SK-N-SH (cell line): Measurements from ENCODE around the gene DLG2. TPM values are rescaled to one million over a fixed set of nuclear protein-coding genes. Genes with fewer than 3 reads are reported as not detected.

ENCODE experiments used
- CTCF ChIA-PET: fragments of 300-600, 350-600 bp; formaldehyde crosslinking; extraction: SDS; loops from one replicate; lab custom pipeline; 2021; lab: Yijun Ruan, JAX
- POLR2A ChIA-PET: fragments of 350-600 bp; sonication (Branson Sonifier 250); formaldehyde crosslinking; extraction: SDS; loops from one replicate; lab custom pipeline; 2020; ENCODE audit warnings: antibody characterized with exemption, inconsistent platforms; lab: Yijun Ruan, JAX
- DNase-seq: peaks from one replicate; pipeline ENCODE4 v3.0.0; 2012
- H2AFZ ChIP-seq: fragments of 200-600 bp; sonication (generic); 2 replicates; pipeline ENCODE4 v1.8.1; 2016; ENCODE audit warnings: antibody characterized with exemption, mild to moderate bottlenecking, low read depth
- H3F3A ChIP-seq: fragments of 200-600 bp; sonication (generic); replicated peaks from 2 replicates; pipeline ENCODE3; 2016; ENCODE audit warnings: antibody characterized with exemption, mild to moderate bottlenecking; ENCODE audit not compliant: insufficient read depth
- H3K27ac ChIP-seq, 2 experiments: fragments of 200-500 bp in 1 of 2; fragments of 200-600 bp in 1 of 2; sonication (Bioruptor generic) in 1 of 2; sonication (generic), shearing (Covaris generic) in 1 of 2; 2 replicates each; pipeline versions ENCODE4 v1.5.1 to v1.6.1; 2014 to 2016; ENCODE audit warnings: low read depth in 2 of 2, inconsistent platforms in 1 of 2, low read length in 1 of 2, mild to moderate bottlenecking in 1 of 2, mixed read lengths in 1 of 2
- H3K27me3 ChIP-seq: fragments of 200-600 bp; sonication (generic), shearing (Covaris generic); 2 replicates; pipeline ENCODE4 v1.6.1; 2016; ENCODE audit warnings: mixed run types; ENCODE audit not compliant: insufficient read depth
- H3K36me3 ChIP-seq, 2 experiments: fragments of 200-500 bp in 1 of 2; fragments of 200-600 bp in 1 of 2; sonication (Bioruptor generic) in 1 of 2; sonication (generic) in 1 of 2; replicated peaks in 1 of 2; 2 replicates each; pipeline versions ENCODE3 to v1.5.1; 2014 to 2016; ENCODE audit warnings: low read length in 1 of 2, mild to moderate bottlenecking in 1 of 2; ENCODE audit not compliant: insufficient read depth in 2 of 2, control insufficient read depth in 1 of 2
- H3K4me1 ChIP-seq, 2 experiments: fragments of 200-500 bp in 1 of 2; fragments of 200-600 bp in 1 of 2; sonication (Bioruptor generic) in 1 of 2; sonication (generic), shearing (Covaris generic) in 1 of 2; 2 replicates each; pipeline versions ENCODE4 v1.5.1 to v1.6.1; 2014 to 2016; ENCODE audit warnings: low read depth in 1 of 2, low read length in 1 of 2, mixed run types in 1 of 2; ENCODE audit not compliant: insufficient read depth in 2 of 2, control insufficient read depth in 1 of 2
- H3K4me2 ChIP-seq: fragments of 200-600 bp; sonication (generic), shearing (Covaris generic); 2 replicates; pipeline ENCODE4 v1.6.1; 2017; ENCODE audit warnings: mixed run types
- H3K4me3 ChIP-seq, 2 experiments: fragments of 200-500 bp in 1 of 2; fragments of 200-600 bp in 1 of 2; sonication (Bioruptor generic) in 1 of 2; sonication (generic), shearing (Covaris generic) in 1 of 2; 2 replicates each; pipeline versions ENCODE4 v1.5.1 to v1.8.1; 2014 to 2016; ENCODE audit warnings: low read depth in 2 of 2, inconsistent platforms in 1 of 2, low read length in 1 of 2, mild to moderate bottlenecking in 1 of 2, mixed read lengths in 1 of 2, moderate library complexity in 1 of 2
- H3K79me2 ChIP-seq: fragments of 200-600 bp; sonication (generic); 2 replicates; pipeline ENCODE4 v1.8.1; 2017; ENCODE audit warnings: mild to moderate bottlenecking; ENCODE audit not compliant: insufficient read depth
- H3K9ac ChIP-seq: fragments of 200-600 bp; sonication (generic); 2 replicates; pipeline ENCODE4 v1.6.1; 2017; ENCODE audit warnings: mixed run types
- H3K9me2 ChIP-seq: fragments of 200-600 bp; sonication (generic); 2 replicates; pipeline ENCODE4 v1.6.1; 2017; ENCODE audit warnings: mixed run types
- H3K9me3 ChIP-seq: fragments of 200-600 bp; sonication (generic); 2 replicates; pipeline ENCODE4 v1.6.1; 2017; ENCODE audit warnings: mixed run types, mild to moderate bottlenecking, moderate library complexity
- H4K20me1 ChIP-seq: fragments of 200-600 bp; sonication (generic); 2 replicates; pipeline ENCODE4 v1.6.1; 2017; ENCODE audit warnings: mild to moderate bottlenecking, mixed run types; ENCODE audit not compliant: insufficient read depth
- ELF1 ChIP-seq: IDR thresholded peaks from 2 replicates; pipeline ENCODE4 v1.4.0; 2012
- EP300 ChIP-seq, 2 experiments: IDR thresholded peaks; 2 replicates each; pipeline versions ENCODE4 v1.4.0 to v1.6.1; 2012; ENCODE audit warnings: borderline replicate concordance in 1 of 2, low read depth in 1 of 2, low read length in 1 of 2
- EZH2phosphoT487 ChIP-seq: fragments of 200-600 bp; sonication (generic); IDR thresholded peaks from 2 replicates; pipeline ENCODE4 v1.6.1; 2017; ENCODE audit warnings: low read depth, mixed run types, mild to moderate bottlenecking, antibody characterized with exemption, moderate library complexity, borderline replicate concordance
- NFIC ChIP-seq: IDR thresholded peaks from 2 replicates; pipeline ENCODE4 v1.4.0; 2012; ENCODE audit warnings: borderline replicate concordance
- NRF1 ChIP-seq: IDR thresholded peaks from 2 replicates; pipeline ENCODE4 v1.6.1; 2012; ENCODE audit warnings: low read depth, mild to moderate bottlenecking, low read length
- POLR2AphosphoS5 ChIP-seq: IDR thresholded peaks from 2 replicates; pipeline ENCODE4 v1.6.1; 2012; ENCODE audit warnings: low read depth, low read length
- RCOR1 ChIP-seq: fragments of 150-350 bp; IDR thresholded peaks from 2 replicates; pipeline ENCODE4 v1.6.1; 2017; ENCODE audit warnings: antibody characterized with exemption, low read length
- SIN3A ChIP-seq: IDR thresholded peaks from 2 replicates; pipeline ENCODE4 v1.6.1; 2012; ENCODE audit warnings: low read depth, mild to moderate bottlenecking, low read length, moderate library complexity, borderline replicate concordance
- TCF12 ChIP-seq: IDR thresholded peaks from 2 replicates; pipeline ENCODE4 v1.4.0; 2012
- YY1 ChIP-seq: IDR thresholded peaks from 2 replicates; pipeline ENCODE4 v1.4.0; 2012; ENCODE audit warnings: low read depth, mild to moderate bottlenecking
- WGBS: methylation state at CpG from one replicate; pipeline ENCODE4 v1.1.6; 2017; ENCODE audit warnings: low lambda C conversion rate; 5-methylcytosine and 5-hydroxymethylcytosine counted together
- polyA plus RNA-seq, 3 experiments: library from polyadenylated mRNA; depleted of rRNA; stranded (reverse); fragments of >200 nt; gene quantifications; 2 replicates each; pipeline ENCODE4 v1.2.3, GENCODE V29; 2012
- TF ChIP-seq, protein P1 (sequence below): fragments of 150-350 bp; IDR thresholded peaks from 2 replicates; pipeline ENCODE4 v1.6.1; 2016; ENCODE audit warnings: mild to moderate bottlenecking, low read depth, low read length
- TF ChIP-seq, protein P2 (sequence below): IDR thresholded peaks from 2 replicates; pipeline ENCODE4 v1.4.0; 2012; ENCODE audit warnings: low read depth, borderline replicate concordance

DLG2 gene
- polyA plus RNA-seq, 1 of the 3 experiments (the other 2 are of a cell fraction), result 0.21 TPM

DNA sequence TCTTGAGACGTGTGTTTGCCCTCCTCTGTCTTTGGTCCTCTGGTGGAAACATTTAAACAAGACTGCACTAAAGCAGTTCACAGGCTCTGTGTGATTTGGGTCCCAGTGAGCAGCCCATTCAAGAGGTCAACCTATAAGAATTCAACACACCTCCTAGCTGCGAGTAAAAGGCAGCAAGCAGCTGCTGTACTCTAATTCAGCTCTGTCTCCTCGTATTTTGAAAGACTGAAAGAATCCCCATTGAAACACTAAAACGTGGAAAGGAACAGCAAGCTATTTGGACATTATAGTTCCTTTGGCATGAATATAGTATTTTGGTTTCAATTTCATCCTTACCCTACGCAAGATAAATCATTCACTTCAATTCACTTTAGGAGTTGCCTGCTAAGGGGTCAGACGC, 1046.7 kb downstream of the DLG2 start:
- POLR2A ChIA-PET, result no interaction called here
- H3K4me1 ChIP-seq, result no peaks in the 10 kb centered on the region
- no peaks in the 10 kb centered on the region for H4K20me1 ChIP-seq
- WGBS, result 52% methylated on average over 6 of the region's 6 CpGs
- DNase-seq, result no peak
- TF ChIP-seq EP300 (IDR thresholded peaks at IDR 0.05; ENCODE audit: borderline replicate concordance in 1 of 2, low read depth in 1 of 2, low read length in 1 of 2) (no peak), YY1 (no peak), SIN3A (no peak), EZH2phosphoT487 (no peak)
- TF ChIP-seq, protein P1, sequence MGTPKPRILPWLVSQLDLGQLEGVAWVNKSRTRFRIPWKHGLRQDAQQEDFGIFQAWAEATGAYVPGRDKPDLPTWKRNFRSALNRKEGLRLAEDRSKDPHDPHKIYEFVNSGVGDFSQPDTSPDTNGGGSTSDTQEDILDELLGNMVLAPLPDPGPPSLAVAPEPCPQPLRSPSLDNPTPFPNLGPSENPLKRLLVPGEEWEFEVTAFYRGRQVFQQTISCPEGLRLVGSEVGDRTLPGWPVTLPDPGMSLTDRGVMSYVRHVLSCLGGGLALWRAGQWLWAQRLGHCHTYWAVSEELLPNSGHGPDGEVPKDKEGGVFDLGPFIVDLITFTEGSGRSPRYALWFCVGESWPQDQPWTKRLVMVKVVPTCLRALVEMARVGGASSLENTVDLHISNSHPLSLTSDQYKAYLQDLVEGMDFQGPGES, result no peak
- TF ChIP-seq, protein P2, sequence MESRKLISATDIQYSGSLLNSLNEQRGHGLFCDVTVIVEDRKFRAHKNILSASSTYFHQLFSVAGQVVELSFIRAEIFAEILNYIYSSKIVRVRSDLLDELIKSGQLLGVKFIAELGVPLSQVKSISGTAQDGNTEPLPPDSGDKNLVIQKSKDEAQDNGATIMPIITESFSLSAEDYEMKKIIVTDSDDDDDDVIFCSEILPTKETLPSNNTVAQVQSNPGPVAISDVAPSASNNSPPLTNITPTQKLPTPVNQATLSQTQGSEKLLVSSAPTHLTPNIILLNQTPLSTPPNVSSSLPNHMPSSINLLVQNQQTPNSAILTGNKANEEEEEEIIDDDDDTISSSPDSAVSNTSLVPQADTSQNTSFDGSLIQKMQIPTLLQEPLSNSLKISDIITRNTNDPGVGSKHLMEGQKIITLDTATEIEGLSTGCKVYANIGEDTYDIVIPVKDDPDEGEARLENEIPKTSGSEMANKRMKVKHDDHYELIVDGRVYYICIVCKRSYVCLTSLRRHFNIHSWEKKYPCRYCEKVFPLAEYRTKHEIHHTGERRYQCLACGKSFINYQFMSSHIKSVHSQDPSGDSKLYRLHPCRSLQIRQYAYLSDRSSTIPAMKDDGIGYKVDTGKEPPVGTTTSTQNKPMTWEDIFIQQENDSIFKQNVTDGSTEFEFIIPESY, result no peak
- no peak overlapping the region for H3K4me2 ChIP-seq
- no peak overlapping the region for H2AFZ ChIP-seq
- H3K9ac ChIP-seq, result no peak overlapping the region
- H3K36me3 ChIP-seq, result no peaks in the 10 kb centered on the region
- H3K9me3 ChIP-seq, result no peaks in the 10 kb centered on the region
- no peaks in the 10 kb centered on the region for H3F3A ChIP-seq
- H3K4me3 ChIP-seq, result no peak overlapping the region
- CTCF ChIA-PET, result interaction anchor here (1.6 kb wide), 1 partner anchor 16 kb away, joined by 5 read pairs; no protein-coding TSS in a partner anchor
- H3K79me2 ChIP-seq, result no peaks in the 10 kb centered on the region
- H3K27ac ChIP-seq, result no peak overlapping the region
- H3K9me2 ChIP-seq, result no peaks in the 10 kb centered on the region
- no peaks in the 10 kb centered on the region for H3K27me3 ChIP-seq

DNA sequence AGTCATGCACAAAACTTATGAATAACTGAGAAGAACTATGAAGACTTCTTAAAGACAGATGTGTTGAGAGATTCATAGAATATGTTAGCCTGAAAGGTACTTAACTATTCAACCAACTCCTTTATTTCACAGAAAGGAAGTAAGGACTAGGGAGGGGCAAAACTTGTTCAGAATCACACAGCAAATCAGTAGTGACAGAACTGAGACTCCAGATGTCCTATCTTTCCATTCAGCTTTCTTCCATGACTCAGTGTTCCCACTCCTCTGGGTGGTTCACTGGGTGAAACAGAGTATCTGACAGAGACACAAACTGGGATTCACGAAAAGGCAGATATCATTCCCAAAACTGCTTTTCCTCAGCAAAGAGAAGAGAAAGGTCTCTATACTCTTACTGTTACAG, 1053.3 kb downstream of the DLG2 start:
- Histone ChIP-seq H2AFZ (no peak overlapping the region), H3K27me3 (no peaks in the 10 kb centered on the region), H3K4me1 (no peaks in the 10 kb centered on the region), H3K9me2 (no peaks in the 10 kb centered on the region), H3K27ac (no peak overlapping the region), H3K9me3 (no peaks in the 10 kb centered on the region), H3K4me3 (no peak overlapping the region), H3K9ac (no peak overlapping the region), H3K79me2 (no peaks in the 10 kb centered on the region), H3K36me3 (no peaks in the 10 kb centered on the region), H3F3A (no peaks in the 10 kb centered on the region), H3K4me2 (no peak overlapping the region), H4K20me1 (no peaks in the 10 kb centered on the region)
- TF ChIP-seq POLR2AphosphoS5, result no peak
- TF ChIP-seq, protein P1, result no peak
- TF ChIP-seq TCF12, result no peak
- TF ChIP-seq RCOR1, result no peak
- TF ChIP-seq EP300 (IDR thresholded peaks at IDR 0.05; ENCODE audit: borderline replicate concordance in 1 of 2, low read depth in 1 of 2, low read length in 1 of 2), result no peak
- TF ChIP-seq NFIC, result no peak
- no peak for TF ChIP-seq ELF1
- TF ChIP-seq NRF1, result no peak
- ChIA-PET CTCF (interaction anchor here (1.6 to 2.8 kb wide), 3 partner anchors 9 to 746 kb away, joined by 4 to 23 read pairs (median 5); no protein-coding TSS in a partner anchor), POLR2A (no interaction called here)
- no peak for DNase-seq
- WGBS, result 43% methylated on average over 1 of the region's 1 CpG
